CD4-positive, alpha-beta T cell treated with Interferon gamma for 1 hour (primary cell): ENCODE results near the gene DMRTA2.

ENCODE experiments used
- DNase-seq: peaks from one replicate; pipeline ENCODE4 v3.0.0-alpha.2; 2020

The DMRTA2 gene

DNA sequence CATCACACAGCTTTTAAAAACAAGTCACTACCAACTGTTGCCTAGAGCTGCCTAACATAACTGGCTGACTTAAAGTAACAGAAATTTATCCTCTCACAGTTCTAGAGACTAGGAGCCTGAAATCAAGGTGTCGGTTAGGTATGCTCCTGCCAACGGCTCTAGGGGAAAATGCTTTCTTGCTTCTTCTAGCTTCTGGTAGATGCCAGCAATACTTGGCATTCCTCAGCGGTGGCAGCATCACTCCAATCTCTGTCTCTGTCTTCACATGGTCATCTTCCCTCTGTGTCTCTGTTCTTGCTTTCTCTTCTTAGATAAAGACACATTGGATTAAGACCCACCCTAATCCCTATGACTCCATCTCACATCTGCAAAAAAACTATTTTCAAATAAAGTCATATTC lies 51.5 kb downstream of the DMRTA2 start:
- no peak for DNase-seq

DNA sequence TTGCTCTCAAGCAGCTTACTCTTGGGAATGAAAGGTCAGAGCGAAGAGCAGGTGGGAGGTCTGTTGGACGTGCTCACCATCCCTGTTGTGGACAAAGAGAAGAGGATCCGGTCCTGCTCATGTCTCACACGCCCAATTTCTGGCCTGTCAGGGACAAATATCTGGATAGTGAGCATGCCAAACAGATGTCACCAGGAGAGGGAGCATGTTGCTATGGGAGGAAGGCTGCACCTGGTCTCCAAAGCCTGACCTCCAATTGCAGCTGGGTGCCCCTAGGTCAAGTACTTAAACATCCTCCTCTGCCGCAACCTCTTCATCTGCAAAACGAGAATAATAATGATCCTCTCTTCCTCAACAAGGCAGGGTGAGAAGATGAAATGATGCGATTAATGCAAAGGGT lies 53.4 kb downstream of the DMRTA2 start:
- DNase-seq: no peak

DNA sequence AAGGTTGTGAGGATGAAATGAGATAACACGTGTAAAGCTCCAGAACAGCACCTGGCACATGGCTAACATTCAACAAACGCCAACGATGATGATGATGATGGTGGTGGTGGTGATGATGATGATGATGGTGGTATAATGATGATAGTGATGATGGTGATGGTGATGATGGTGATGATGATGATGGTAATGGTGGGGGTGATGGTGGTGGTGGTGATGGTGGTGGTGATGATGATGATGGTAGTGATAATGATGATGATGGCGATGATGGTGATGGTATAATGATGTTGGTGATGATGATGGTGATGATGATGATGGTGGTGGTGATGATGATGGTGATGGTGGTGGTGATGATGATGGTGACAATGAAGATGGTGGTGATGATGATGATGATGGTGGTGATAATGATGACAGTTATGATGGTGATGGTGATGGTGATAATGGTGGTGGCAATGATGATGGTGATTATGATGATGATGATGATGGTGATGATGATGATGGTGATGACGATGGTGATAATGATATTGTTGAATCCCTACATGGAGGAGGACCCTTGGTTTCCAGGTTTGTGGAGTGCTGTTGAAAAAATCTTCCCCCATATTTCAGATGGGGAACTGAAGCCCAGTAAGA lies 54.1 kb downstream of the DMRTA2 start:
- no peak for DNase-seq

DNA sequence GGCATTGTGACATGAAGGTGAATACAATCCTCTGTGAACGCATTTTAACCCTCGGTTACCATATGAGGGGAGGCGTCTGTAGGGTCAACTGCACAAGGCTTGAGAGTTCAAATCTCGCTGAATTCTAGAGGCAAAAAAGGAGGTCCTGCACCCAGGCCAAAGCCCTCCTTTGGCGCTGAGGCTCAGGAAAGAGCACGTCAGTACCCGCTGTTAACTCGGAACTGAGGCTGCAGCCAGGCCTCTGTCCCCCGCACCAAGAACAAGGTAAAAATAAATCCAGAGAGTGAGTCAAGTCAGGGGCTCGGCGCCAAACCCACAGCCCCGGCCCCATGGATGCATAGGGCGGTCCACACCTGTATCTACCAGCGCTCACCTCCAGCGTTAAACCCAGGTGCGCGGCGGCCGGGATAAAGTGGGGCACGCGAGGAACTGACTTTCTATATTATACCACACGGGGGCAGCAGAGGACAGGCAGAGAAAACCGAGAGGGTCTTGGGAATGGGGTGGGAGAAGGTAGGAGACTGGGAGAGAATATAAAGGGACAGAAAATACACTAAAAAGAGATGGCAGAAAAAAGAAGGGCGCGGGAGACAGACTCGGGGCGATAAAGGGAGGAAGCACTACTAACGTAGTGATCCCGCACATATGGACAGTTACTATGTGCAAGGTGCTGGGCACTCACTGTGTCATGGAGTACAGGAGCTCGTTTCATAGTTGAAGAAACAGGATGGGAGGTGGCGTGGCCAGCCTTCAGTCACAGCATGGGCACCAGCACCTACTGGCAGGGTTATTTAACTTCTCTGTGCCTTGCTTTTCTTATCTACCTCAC lies 54.9 kb downstream of the DMRTA2 start:
- DNase-seq: no peak
